ENCODE measurements around the gene NHS. TPM values are rescaled to one million over a fixed set of nuclear protein-coding genes. Genes with fewer than 3 reads are reported as not detected.

NHS gene
- total RNA-seq, 2 donors from 2014 or later, result 6.0 to 7.3 TPM

DNA sequence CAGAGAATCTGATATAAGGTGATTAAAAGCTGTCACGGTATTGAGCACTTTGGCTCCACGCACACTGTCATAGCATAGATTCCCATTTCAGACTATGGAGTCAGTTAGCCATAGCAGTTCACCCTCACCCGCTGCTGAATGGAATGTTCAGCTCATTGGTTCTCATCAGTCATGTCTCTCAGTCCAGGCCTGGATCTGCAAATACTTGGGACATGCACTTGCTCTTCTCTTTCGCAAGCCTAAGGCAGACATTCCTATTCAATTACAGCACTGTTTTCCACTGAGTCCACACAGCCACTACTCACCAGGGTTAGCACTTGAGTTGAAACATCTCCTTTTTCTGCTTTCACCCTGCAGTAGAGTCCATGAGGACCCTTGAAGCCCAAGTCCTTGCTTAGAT is 331.7 kb downstream of the NHS start:
- Mint-ChIP-seq H3K36me3 (ENCODE audit: low read depth) (no peaks in the 10 kb centered on the region), H3K4me1 (peaks cover 4% of the 10 kb centered on the region), H3K27ac (no peak overlapping the region), H3K9me3 (no peaks in the 10 kb centered on the region), H3K4me3 (no peak overlapping the region), H3K27me3 (ENCODE audit: insufficient read depth) (no peaks in the 10 kb centered on the region)
- Histone ChIP-seq H3K36me3 (ENCODE audit: control insufficient read depth, insufficient read depth, low read length) (no peaks in the 10 kb centered on the region), H3K4me1 (ENCODE audit: control insufficient read depth, insufficient read depth, low read length) (no peaks in the 10 kb centered on the region), H3K4me3 (ENCODE audit: low read length) (no peak overlapping the region), H3K9me3 (ENCODE audit: control insufficient read depth, low read length) (no peaks in the 10 kb centered on the region), H3K27me3 (ENCODE audit: control insufficient read depth, insufficient read depth, low read length, poor library complexity, severe bottlenecking) (no peaks in the 10 kb centered on the region), H3K9ac (ENCODE audit: extremely low read depth, low read length, poor library complexity, severe bottlenecking) (no peak overlapping the region), H3K27ac (ENCODE audit: low read depth, low read length) (no peak overlapping the region)
- no peak for DNase-seq
- 94 to 100% methylated on average over 3 to 4 of the region's 4 CpGs for WGBS, 2 experiments (ENCODE audit: insufficient coverage in 1 of 2, insufficient read length in 1 of 2)
- TF ChIP-seq, protein P1, sequence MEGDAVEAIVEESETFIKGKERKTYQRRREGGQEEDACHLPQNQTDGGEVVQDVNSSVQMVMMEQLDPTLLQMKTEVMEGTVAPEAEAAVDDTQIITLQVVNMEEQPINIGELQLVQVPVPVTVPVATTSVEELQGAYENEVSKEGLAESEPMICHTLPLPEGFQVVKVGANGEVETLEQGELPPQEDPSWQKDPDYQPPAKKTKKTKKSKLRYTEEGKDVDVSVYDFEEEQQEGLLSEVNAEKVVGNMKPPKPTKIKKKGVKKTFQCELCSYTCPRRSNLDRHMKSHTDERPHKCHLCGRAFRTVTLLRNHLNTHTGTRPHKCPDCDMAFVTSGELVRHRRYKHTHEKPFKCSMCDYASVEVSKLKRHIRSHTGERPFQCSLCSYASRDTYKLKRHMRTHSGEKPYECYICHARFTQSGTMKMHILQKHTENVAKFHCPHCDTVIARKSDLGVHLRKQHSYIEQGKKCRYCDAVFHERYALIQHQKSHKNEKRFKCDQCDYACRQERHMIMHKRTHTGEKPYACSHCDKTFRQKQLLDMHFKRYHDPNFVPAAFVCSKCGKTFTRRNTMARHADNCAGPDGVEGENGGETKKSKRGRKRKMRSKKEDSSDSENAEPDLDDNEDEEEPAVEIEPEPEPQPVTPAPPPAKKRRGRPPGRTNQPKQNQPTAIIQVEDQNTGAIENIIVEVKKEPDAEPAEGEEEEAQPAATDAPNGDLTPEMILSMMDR (conservative IDR thresholded peaks at IDR 0.05), result no peak

DNA sequence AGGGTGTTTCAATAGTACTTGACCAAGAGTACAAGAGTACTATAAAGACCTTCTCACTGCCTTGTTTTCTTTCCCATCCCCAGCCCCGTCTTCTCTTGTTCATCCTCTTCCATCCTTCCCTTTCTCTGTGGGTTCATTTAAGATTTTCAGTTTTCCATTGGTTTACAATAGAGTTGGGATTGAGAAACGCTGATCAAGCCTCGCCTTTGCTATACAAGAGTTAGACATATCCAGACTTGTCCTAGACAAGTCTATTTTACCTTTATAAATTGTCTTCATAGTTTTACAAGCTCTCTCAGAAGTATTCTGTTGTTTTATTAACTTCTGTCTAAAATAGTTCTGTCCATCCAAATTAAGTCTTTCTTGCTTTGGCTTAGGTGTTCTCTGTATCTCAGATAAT is 332.7 kb downstream of the NHS start:
- H3K27ac Mint-ChIP-seq, result no peak overlapping the region
- no peaks in the 10 kb centered on the region for H3K36me3 Mint-ChIP-seq (ENCODE audit: low read depth)
- no peak overlapping the region for H3K9ac ChIP-seq (ENCODE audit: extremely low read depth, low read length, poor library complexity, severe bottlenecking)
- no peaks in the 10 kb centered on the region for H3K27me3 ChIP-seq (ENCODE audit: control insufficient read depth, insufficient read depth, low read length, poor library complexity, severe bottlenecking)
- H3K4me1 ChIP-seq (ENCODE audit: control insufficient read depth, insufficient read depth, low read length), result no peaks in the 10 kb centered on the region
- no peak overlapping the region for H3K4me3 Mint-ChIP-seq
- TF ChIP-seq, protein P1 (conservative IDR thresholded peaks at IDR 0.05), result no peak
- H3K27ac ChIP-seq (ENCODE audit: low read depth, low read length), result no peak overlapping the region
- no peaks in the 10 kb centered on the region for H3K9me3 Mint-ChIP-seq
- no peaks in the 10 kb centered on the region for H3K9me3 ChIP-seq (ENCODE audit: control insufficient read depth, low read length)
- peaks cover 4% of the 10 kb centered on the region for H3K4me1 Mint-ChIP-seq
- no peaks in the 10 kb centered on the region for H3K27me3 Mint-ChIP-seq (ENCODE audit: insufficient read depth)
- 89% methylated on average over 1 of the region's 3 CpGs; no CpG with 5 or more reads in 1 of the 2 experiments for WGBS, 2 experiments (ENCODE audit: insufficient coverage in 1 of 2, insufficient read length in 1 of 2)
- H3K36me3 ChIP-seq (ENCODE audit: control insufficient read depth, insufficient read depth, low read length), result no peaks in the 10 kb centered on the region
- no peak for DNase-seq
- no peak overlapping the region for H3K4me3 ChIP-seq (ENCODE audit: low read length)

DNA sequence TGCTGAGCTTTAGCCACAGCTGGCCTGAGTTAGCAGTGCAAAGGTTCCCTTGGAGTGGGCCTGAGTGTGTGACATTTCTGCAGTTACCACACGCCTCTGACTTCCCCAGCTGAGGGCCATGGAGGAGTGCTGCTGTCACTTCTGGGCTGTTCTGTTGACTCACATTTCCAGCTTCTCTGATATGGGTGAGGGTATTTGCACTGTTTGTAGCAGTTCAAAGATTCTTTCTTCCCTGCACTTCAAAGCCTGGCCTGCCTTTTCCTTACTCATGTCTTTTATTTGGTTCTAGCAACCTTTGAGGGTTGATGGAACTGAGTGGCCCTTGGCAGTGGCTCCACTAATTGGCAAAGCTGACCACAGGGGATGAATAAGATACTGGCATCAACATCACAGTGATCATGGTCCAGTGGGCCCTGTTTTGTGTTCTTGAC is 335.9 kb downstream of the NHS start:
- Histone ChIP-seq H3K4me1 (ENCODE audit: control insufficient read depth, insufficient read depth, low read length) (no peaks in the 10 kb centered on the region), H3K4me3 (ENCODE audit: low read length) (no peak overlapping the region), H3K9me3 (ENCODE audit: control insufficient read depth, low read length) (no peaks in the 10 kb centered on the region), H3K9ac (ENCODE audit: extremely low read depth, low read length, poor library complexity, severe bottlenecking) (no peak overlapping the region), H3K27ac (ENCODE audit: low read depth, low read length) (no peak overlapping the region), H3K27me3 (ENCODE audit: control insufficient read depth, insufficient read depth, low read length, poor library complexity, severe bottlenecking) (no peaks in the 10 kb centered on the region), H3K36me3 (ENCODE audit: control insufficient read depth, insufficient read depth, low read length) (no peaks in the 10 kb centered on the region)
- no peak overlapping the region for H3K27ac Mint-ChIP-seq
- no peaks in the 10 kb centered on the region for H3K9me3 Mint-ChIP-seq
- H3K4me1 Mint-ChIP-seq, result peaks cover 4% of the 10 kb centered on the region
- WGBS, 2 experiments (ENCODE audit: insufficient coverage in 1 of 2, insufficient read length in 1 of 2), result no CpG with 5 or more reads among the region's 1 CpG
- no peaks in the 10 kb centered on the region for H3K36me3 Mint-ChIP-seq (ENCODE audit: low read depth)
- no peak overlapping the region for H3K4me3 Mint-ChIP-seq
- no peak for DNase-seq
- TF ChIP-seq, protein P1 (conservative IDR thresholded peaks at IDR 0.05), result no peak
- H3K27me3 Mint-ChIP-seq (ENCODE audit: insufficient read depth), result no peaks in the 10 kb centered on the region
